ENCODE results near the gene RAB17.

The RAB17 gene

DNA sequence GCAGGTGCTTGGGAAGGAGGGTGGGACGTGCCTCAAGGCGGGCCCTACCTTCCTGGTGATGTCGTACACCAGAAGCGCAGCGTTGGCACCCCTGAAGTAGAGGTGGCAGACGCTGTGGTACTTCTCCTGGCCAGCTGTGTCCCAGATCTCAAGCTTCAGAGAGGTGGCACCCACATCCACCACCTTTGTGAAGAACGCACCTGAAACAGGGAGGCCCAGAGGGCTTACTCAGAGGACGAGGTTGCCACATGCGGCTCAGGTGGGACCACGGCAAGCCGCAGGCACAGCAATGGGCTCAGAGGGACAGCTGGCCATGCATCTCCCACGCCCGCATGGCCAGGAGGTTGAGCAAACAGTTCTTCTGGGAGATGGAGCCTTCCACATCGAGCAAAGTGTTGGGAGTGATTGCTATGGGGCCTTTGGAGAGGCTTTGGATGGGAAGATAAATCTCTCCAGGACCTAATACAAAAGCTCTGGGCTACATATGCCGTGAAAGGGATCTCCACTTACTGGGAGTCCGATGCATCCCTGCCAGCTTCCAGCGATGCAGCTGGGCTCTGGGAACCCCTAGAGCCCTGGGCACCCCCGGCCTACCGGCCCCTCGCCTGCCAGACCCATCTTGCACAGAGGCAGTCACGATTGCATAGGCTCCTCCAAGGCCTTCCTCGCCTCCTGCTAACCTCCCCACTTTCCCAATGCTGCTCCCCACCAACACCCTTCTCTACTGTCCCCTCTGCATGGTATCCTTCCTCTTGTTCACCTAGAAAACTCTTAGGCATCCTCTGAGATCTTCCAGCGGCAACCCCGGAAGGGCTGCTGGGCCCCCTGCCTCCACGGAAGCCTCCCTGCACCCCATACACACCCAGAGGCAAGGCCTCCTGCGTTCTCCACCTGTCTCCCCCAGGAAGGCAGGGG is 12.3 kb downstream of the RAB17 start:
- FAIRE-seq, result no peak
- no peak for TF ChIP-seq POLR2A (IDR thresholded peaks at IDR 0.05; ENCODE audit: low read depth, low read length)
- no peak for TF ChIP-seq SPI1 (IDR thresholded peaks at IDR 0.05; ENCODE audit: low read depth, low read length)
- no peak for DNase-seq (ENCODE audit: insufficient read length, low spot score)

DNA sequence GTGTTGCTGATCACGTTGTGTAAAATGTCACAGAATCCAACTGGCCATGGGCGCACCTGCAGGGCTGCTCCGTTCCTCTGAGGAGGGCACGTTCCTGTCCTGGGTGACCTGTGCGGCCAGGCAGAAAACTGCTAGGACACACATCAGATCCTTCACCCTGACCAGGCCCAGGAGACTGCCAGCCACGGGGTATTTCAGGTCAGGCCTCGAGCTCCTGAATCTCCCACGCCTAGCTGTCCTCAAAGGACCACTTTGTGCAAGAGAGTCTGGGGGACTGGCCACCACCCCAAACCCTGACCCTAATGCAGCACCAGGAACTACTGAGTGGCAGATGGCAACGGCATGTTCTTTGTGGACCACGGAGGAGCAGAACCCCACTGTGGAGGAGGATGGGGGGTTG is 13.1 kb downstream of the RAB17 start:
- DNase-seq (ENCODE audit: insufficient read length, low spot score) (no peak), FAIRE-seq (no peak)
- TF ChIP-seq POLR2AphosphoS5 (IDR thresholded peaks at IDR 0.05; ENCODE audit: low read depth, low read length), result no peak
- TF ChIP-seq SPI1 (IDR thresholded peaks at IDR 0.05; ENCODE audit: low read depth, low read length), result no peak
- TF ChIP-seq PAX5 (IDR thresholded peaks at IDR 0.05; ENCODE audit: insufficient read depth, low read length, severe bottlenecking), result no peak
- no peak for TF ChIP-seq POU2F2 (IDR thresholded peaks at IDR 0.05; ENCODE audit: low read depth, low read length)
- TF ChIP-seq TAF1 (IDR thresholded peaks at IDR 0.05; ENCODE audit: low read depth, low read length), result no peak
- TF ChIP-seq POLR2A (IDR thresholded peaks at IDR 0.05; ENCODE audit: low read depth, low read length), result no peak

DNA sequence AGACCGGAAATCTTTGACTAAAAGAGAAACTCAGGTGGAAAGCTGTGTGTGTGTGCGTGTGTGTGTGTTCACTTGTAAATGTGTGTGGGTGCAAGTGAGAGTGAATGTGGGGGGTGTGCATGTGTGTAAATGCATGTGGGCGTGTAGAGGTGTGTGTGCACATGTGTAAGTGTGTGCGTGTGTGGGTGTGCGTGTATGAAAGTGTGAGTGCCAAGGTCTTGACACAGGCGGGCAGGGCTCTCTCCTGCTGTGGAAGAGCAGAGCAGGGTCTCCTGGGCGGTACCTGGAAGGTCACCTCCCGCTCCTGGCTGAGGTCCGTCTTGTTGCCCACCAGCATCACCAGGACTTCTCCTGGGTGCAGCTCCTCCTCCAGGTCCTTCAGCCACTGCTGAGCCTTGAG is 13.6 kb downstream of the RAB17 start:
- FAIRE-seq (no peak), DNase-seq (ENCODE audit: insufficient read length, low spot score) (no peak)
- TF ChIP-seq POLR2A (IDR thresholded peaks at IDR 0.05; ENCODE audit: low read depth, low read length) (no peak), PAX5 (IDR thresholded peaks at IDR 0.05; ENCODE audit: insufficient read depth, low read length, severe bottlenecking) (no peak), POU2F2 (IDR thresholded peaks at IDR 0.05; ENCODE audit: low read depth, low read length) (no peak), POLR2AphosphoS5 (IDR thresholded peaks at IDR 0.05; ENCODE audit: low read depth, low read length) (no peak), TAF1 (IDR thresholded peaks at IDR 0.05; ENCODE audit: low read depth, low read length) (no peak), SPI1 (IDR thresholded peaks at IDR 0.05; ENCODE audit: low read depth, low read length) (no peak)

GRCh38 chr2:237575869-237576862 is 14.4 kb downstream of the RAB17 start:
- FAIRE-seq (no peak), DNase-seq (ENCODE audit: insufficient read length, low spot score) (no peak)
- TF ChIP-seq POLR2A (IDR thresholded peaks at IDR 0.05; ENCODE audit: low read depth, low read length) (no peak), SPI1 (IDR thresholded peaks at IDR 0.05; ENCODE audit: low read depth, low read length) (no peak), TAF1 (IDR thresholded peaks at IDR 0.05; ENCODE audit: low read depth, low read length) (no peak)

DNA sequence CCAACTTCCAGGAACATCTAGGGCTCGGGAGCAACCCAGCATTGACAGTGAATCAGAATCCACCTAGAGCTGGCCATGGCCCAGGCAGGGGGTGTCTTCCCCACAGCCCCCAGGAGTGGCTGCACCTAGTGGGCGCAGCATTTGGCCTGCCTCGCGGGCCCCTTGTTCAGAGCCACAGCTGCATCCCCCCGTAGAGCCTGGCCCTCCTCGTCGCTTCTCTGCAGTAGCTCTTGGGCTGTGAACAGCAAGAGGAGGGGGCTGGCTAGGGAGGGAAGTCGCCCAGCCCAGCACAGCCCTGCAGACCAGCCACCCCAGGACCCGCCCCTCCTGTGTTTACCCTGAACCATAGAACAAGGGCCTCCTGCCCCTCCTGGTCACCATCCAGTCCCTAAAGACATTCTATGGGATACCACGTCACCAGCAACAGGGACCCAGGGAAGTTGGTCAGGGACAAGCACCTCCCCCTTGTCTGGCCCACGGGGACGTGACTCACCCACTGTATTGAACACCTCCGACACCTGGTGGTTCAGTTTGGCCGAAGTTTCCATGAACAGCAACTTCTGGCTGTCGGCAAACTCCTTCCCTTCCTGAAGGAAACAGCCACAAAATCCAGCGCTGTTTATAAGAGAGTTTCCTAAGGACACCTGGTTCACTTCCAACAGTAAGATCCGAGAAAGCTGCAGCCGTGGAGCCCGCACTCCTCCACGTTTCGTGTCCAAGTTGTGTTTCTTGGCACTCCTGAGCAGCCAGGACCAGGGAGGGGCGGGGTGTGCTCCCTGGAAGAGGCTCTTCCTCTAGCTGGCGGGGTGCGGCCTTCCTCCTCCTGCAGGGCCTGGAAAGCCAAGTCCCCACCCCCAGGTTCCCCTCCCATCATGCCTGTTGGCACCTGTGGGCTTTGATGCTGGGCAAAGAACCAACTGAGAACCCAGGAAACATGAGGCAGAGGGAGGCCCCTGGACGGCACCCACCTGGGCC is 15.4 kb downstream of the RAB17 start:
- FAIRE-seq (no peak), DNase-seq (ENCODE audit: insufficient read length, low spot score) (no peak)
- TF ChIP-seq TAF1 (IDR thresholded peaks at IDR 0.05; ENCODE audit: low read depth, low read length) (no peak), POU2F2 (IDR thresholded peaks at IDR 0.05; ENCODE audit: low read depth, low read length) (no peak), POLR2AphosphoS5 (IDR thresholded peaks at IDR 0.05; ENCODE audit: low read depth, low read length) (no peak), PAX5 (IDR thresholded peaks at IDR 0.05; ENCODE audit: insufficient read depth, low read length, severe bottlenecking) (no peak), POLR2A (IDR thresholded peaks at IDR 0.05; ENCODE audit: low read depth, low read length) (no peak), SPI1 (IDR thresholded peaks at IDR 0.05; ENCODE audit: low read depth, low read length) (no peak)

- FAIRE-seq (no peak), DNase-seq (ENCODE audit: insufficient read length, low spot score) (no peak)
- TF ChIP-seq TAF1 (IDR thresholded peaks at IDR 0.05; ENCODE audit: low read depth, low read length), result no peak
- TF ChIP-seq PAX5 (IDR thresholded peaks at IDR 0.05; ENCODE audit: insufficient read depth, low read length, severe bottlenecking), result no peak
- TF ChIP-seq POU2F2 (IDR thresholded peaks at IDR 0.05; ENCODE audit: low read depth, low read length), result no peak
- no peak for TF ChIP-seq SPI1 (IDR thresholded peaks at IDR 0.05; ENCODE audit: low read depth, low read length)
- TF ChIP-seq POLR2AphosphoS5 (IDR thresholded peaks at IDR 0.05; ENCODE audit: low read depth, low read length), result no peak
- TF ChIP-seq POLR2A (IDR thresholded peaks at IDR 0.05; ENCODE audit: low read depth, low read length), result no peak
Observed at GRCh38 chr2:237574467-237574866, 16.1 kb downstream of the RAB17 start.

- no peak for TF ChIP-seq POLR2AphosphoS5 (IDR thresholded peaks at IDR 0.05; ENCODE audit: low read depth, low read length)
- TF ChIP-seq POLR2A (IDR thresholded peaks at IDR 0.05; ENCODE audit: low read depth, low read length), result no peak
- no peak for TF ChIP-seq PAX5 (IDR thresholded peaks at IDR 0.05; ENCODE audit: insufficient read depth, low read length, severe bottlenecking)
- no peak for TF ChIP-seq TAF1 (IDR thresholded peaks at IDR 0.05; ENCODE audit: low read depth, low read length)
- no peak for TF ChIP-seq SPI1 (IDR thresholded peaks at IDR 0.05; ENCODE audit: low read depth, low read length)
- no peak for TF ChIP-seq POU2F2 (IDR thresholded peaks at IDR 0.05; ENCODE audit: low read depth, low read length)
- DNase-seq (ENCODE audit: insufficient read length, low spot score), result no peak
- FAIRE-seq, result no peak
Observed at GRCh38 chr2:237573721-237574415, 16.7 kb downstream of the RAB17 start.

GRCh38 chr2:237572742-237573101 is 17.8 kb downstream of the RAB17 start:
- TF ChIP-seq POU2F2 (IDR thresholded peaks at IDR 0.05; ENCODE audit: low read depth, low read length) (no peak), POLR2A (IDR thresholded peaks at IDR 0.05; ENCODE audit: low read depth, low read length) (no peak), POLR2AphosphoS5 (IDR thresholded peaks at IDR 0.05; ENCODE audit: low read depth, low read length) (no peak), SPI1 (IDR thresholded peaks at IDR 0.05; ENCODE audit: low read depth, low read length) (no peak), PAX5 (IDR thresholded peaks at IDR 0.05; ENCODE audit: insufficient read depth, low read length, severe bottlenecking) (no peak), TAF1 (IDR thresholded peaks at IDR 0.05; ENCODE audit: low read depth, low read length) (no peak)
- no peak for FAIRE-seq
- no peak for DNase-seq (ENCODE audit: insufficient read length, low spot score)

Data from GM12891 (cell line).